ENCODE results near the gene RAD54L2.
A peak's percentile ranks its signal among the peaks of the same experiment; 100 is the strongest.
"Not testable (repeated sequence)": the region's sequence is repeated elsewhere in the genome, so short reads cannot be mapped to it uniquely, and the experiment has no call there.

The RAD54L2 gene

GRCh38 chr3:51538459-51539290, at the start of gene RAD54L2:
TSS of gene RAD54L2 (plus strand) at chr3:51538719. CDS start at chr3:51590421, 51,702 bp downstream.
- peak; percentile 50 to 59 for DNase-seq (ENCODE audit: low read depth in 2 of 2)

- peak; percentile 70 for DNase-seq (ENCODE audit: low read depth in 2 of 2)
Measured at GRCh38 chr3:51498876-51499738, 39.4 kb upstream of the RAD54L2 start.

- no peak for DNase-seq (ENCODE audit: low read depth in 2 of 2)
Measured at GRCh38 chr3:51500632-51501131, 37.8 kb upstream of the RAD54L2 start.

- DNase-seq (ENCODE audit: low read depth in 2 of 2), result peak; percentile 50 to 58
Measured at GRCh38 chr3:51501833-51502561, 36.5 kb upstream of the RAD54L2 start.

GRCh38 chr3:51502562-51502910, 36.0 kb upstream of the RAD54L2 start:
- DNase-seq (ENCODE audit: low read depth in 2 of 2), result no peak

- DNase-seq (ENCODE audit: low read depth in 2 of 2), result no peak
Measured at GRCh38 chr3:51503007-51503406, 35.5 kb upstream of the RAD54L2 start.

GRCh38 chr3:51508255-51508654, 30.3 kb upstream of the RAD54L2 start:
- no peak for DNase-seq (ENCODE audit: low read depth in 2 of 2)

- DNase-seq (ENCODE audit: low read depth in 2 of 2), result no peak
Measured at GRCh38 chr3:51510996-51511395, 27.5 kb upstream of the RAD54L2 start.

- DNase-seq (ENCODE audit: low read depth in 2 of 2), result no peak
Measured at GRCh38 chr3:51514210-51514609, 24.3 kb upstream of the RAD54L2 start.

- DNase-seq (ENCODE audit: low read depth in 2 of 2), result no peak
Measured at GRCh38 chr3:51519848-51520247, 18.7 kb upstream of the RAD54L2 start.

- not testable (repeated sequence) for DNase-seq (ENCODE audit: low read depth in 2 of 2)
Measured at GRCh38 chr3:51520906-51521730, 17.4 kb upstream of the RAD54L2 start.

- no peak for DNase-seq (ENCODE audit: low read depth in 2 of 2)
Measured at GRCh38 chr3:51522273-51522962, 16.1 kb upstream of the RAD54L2 start.

GRCh38 chr3:51524874-51525273, 13.6 kb upstream of the RAD54L2 start:
- DNase-seq (ENCODE audit: low read depth in 2 of 2), result not testable (repeated sequence)

- no peak for DNase-seq (ENCODE audit: low read depth in 2 of 2)
Measured at GRCh38 chr3:51530485-51530884, 8.0 kb upstream of the RAD54L2 start.

GRCh38 chr3:51535146-51536019, 3.1 kb upstream of the RAD54L2 start:
- DNase-seq (ENCODE audit: low read depth in 2 of 2), result no peak

GRCh38 chr3:51537631-51538030, 888 bp upstream of the RAD54L2 start:
- DNase-seq (ENCODE audit: low read depth in 2 of 2), result not testable (repeated sequence)

GRCh38 chr3:51538115-51538458, 432 bp upstream of the RAD54L2 start:
- DNase-seq (ENCODE audit: low read depth in 2 of 2), result no peak

GRCh38 chr3:51539291-51539941, 897 bp downstream of the RAD54L2 start:
- peak in 1 of 2 donors; percentile 1 for DNase-seq (ENCODE audit: low read depth in 2 of 2)

- not testable (repeated sequence) for DNase-seq (ENCODE audit: low read depth in 2 of 2)
Measured at GRCh38 chr3:51542596-51542995, 4.1 kb downstream of the RAD54L2 start.
